ENCODE measurements around the gene RBP3. TPM values are rescaled to one million over a fixed set of nuclear protein-coding genes. Genes with fewer than 3 reads are reported as not detected.

RBP3 gene
- polyA plus RNA-seq, 3 donors, result not detected

DNA sequence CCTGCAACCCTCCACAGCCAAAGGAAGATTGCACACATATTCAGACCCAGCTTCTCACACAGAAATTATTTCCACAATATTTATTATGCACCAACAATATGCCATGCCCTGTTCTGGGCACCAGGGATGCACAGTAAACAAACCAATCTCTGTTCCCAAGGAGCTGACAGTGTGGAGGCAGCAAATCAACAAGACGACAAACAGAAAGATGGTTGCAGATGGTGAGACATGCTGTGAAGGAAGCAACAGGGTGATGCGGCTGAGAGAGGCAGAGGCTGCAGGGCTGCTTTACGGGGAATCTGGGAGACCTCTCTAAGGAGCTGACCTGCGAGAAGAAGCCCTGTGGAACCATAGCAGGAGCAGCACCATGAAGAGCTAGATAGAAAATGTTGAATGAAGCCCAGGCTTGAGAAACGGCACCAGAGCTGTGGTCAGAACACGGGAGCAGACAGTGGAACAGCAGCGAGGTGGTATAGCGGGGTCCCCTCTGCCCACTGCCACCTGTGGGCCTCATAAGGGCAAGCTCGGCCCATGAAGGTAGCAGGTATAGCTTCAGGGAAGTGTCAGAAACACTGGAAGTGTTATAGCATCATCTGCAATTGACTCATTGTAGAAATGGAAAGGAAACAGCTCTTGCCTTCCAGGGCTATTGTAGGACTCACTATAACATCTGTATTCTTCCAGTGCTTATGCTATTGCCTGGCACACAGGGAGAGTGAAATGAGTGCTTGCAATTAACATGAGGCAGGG, 17.4 kb downstream of the RBP3 start:
- H3K79me2 ChIP-seq (ENCODE audit: insufficient read depth, low read length), result no peaks in the 10 kb centered on the region
- DNase-seq, result no peak
- 98% methylated on average over 9 of the region's 9 CpGs for WGBS (ENCODE audit: insufficient coverage)
- intact Hi-C loops (cut with micrococcal nuclease), result no loop called here
- no peak overlapping the region for H3K27ac ChIP-seq (ENCODE audit: low read depth in 1 of 2, low read length in 2 of 2)
- no peaks in the 10 kb centered on the region for H3K36me3 ChIP-seq (replicated peaks in 1 of 2; ENCODE audit: control insufficient read depth in 1 of 2, insufficient read depth in 2 of 2, low read length in 2 of 2)
- no peaks in the 10 kb centered on the region for H4K20me1 ChIP-seq (ENCODE audit: insufficient read depth, low read length)
- TF ChIP-seq, protein P1, sequence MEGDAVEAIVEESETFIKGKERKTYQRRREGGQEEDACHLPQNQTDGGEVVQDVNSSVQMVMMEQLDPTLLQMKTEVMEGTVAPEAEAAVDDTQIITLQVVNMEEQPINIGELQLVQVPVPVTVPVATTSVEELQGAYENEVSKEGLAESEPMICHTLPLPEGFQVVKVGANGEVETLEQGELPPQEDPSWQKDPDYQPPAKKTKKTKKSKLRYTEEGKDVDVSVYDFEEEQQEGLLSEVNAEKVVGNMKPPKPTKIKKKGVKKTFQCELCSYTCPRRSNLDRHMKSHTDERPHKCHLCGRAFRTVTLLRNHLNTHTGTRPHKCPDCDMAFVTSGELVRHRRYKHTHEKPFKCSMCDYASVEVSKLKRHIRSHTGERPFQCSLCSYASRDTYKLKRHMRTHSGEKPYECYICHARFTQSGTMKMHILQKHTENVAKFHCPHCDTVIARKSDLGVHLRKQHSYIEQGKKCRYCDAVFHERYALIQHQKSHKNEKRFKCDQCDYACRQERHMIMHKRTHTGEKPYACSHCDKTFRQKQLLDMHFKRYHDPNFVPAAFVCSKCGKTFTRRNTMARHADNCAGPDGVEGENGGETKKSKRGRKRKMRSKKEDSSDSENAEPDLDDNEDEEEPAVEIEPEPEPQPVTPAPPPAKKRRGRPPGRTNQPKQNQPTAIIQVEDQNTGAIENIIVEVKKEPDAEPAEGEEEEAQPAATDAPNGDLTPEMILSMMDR (IDR thresholded peaks at IDR 0.05), result no peak
- peaks cover 0 to 3% (median 2%) of the 10 kb centered on the region in 3 donors for H3K27me3 Mint-ChIP-seq (ENCODE audit: low read depth in 3 of 3)
- no peaks in the 10 kb centered on the region for H3K36me3 Mint-ChIP-seq
- no peaks in the 10 kb centered on the region for H3K9me3 ChIP-seq (replicated peaks in 1 of 2; ENCODE audit: control insufficient read depth in 1 of 2, insufficient read depth in 1 of 2, low read length in 2 of 2)
- no peaks in the 10 kb centered on the region for H3K4me1 ChIP-seq (ENCODE audit: control insufficient read depth in 1 of 2, insufficient read depth in 2 of 2, low read length in 2 of 2)
- no peaks in the 10 kb centered on the region for H3K9me3 Mint-ChIP-seq
- no peak overlapping the region for H3K4me3 Mint-ChIP-seq
- H3K4me3 ChIP-seq (replicated peaks in 1 of 3; ENCODE audit: low read depth in 2 of 3, low read length in 3 of 3), result no peak overlapping the region
- H3K9ac ChIP-seq (ENCODE audit: insufficient read depth, low read length, poor library complexity, severe bottlenecking), result no peak overlapping the region
- no peaks in the 10 kb centered on the region for H3K27me3 ChIP-seq (ENCODE audit: control insufficient read depth in 2 of 2, insufficient read depth in 2 of 2, low read length in 2 of 2)
- no peaks in the 10 kb centered on the region for H3K4me1 Mint-ChIP-seq
- H3K4me2 ChIP-seq (replicated peaks; ENCODE audit: extremely low read depth, low read length, poor library complexity, severe bottlenecking), result no peak overlapping the region
- H2AFZ ChIP-seq (ENCODE audit: insufficient read depth, low read depth, low read length, poor library complexity, severe bottlenecking), result no peak overlapping the region
- H3K27ac Mint-ChIP-seq, result peak overlapping the region in 1 of 7 donors; percentile 19

DNA sequence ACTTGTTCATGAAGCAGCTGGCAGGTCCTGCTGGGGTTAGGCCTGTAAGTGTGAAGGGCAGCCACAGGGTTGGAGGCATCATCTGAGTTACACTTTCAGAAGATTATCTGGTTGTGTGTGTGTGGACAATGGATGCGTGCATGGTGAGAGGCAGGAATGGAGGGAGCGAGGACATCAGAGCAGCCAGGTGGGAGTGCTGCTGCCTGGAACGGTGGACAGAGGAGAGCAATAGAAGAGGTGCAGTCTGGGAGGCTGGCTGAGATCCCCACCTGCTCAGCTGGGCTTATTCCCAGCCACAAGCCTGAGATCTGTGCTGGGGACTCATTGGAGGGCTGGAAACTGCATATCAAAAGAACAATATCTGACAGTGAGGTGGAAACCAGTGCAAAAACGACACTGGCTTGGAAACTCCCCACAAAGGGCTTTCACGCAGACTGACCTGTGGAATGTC, 18.0 kb downstream of the RBP3 start:
- H3K36me3 ChIP-seq (replicated peaks in 1 of 2; ENCODE audit: control insufficient read depth in 1 of 2, insufficient read depth in 2 of 2, low read length in 2 of 2), result no peaks in the 10 kb centered on the region

More for the DNA sequence above, 18.0 kb downstream of the RBP3 start:
- no peaks in the 10 kb centered on the region for H3K36me3 Mint-ChIP-seq
- Histone ChIP-seq H3K4me1 (ENCODE audit: control insufficient read depth in 1 of 2, insufficient read depth in 2 of 2, low read length in 2 of 2) (no peaks in the 10 kb centered on the region), H3K27ac (ENCODE audit: low read depth in 1 of 2, low read length in 2 of 2) (no peak overlapping the region), H3K4me2 (replicated peaks; ENCODE audit: extremely low read depth, low read length, poor library complexity, severe bottlenecking) (no peak overlapping the region), H4K20me1 (ENCODE audit: insufficient read depth, low read length) (no peaks in the 10 kb centered on the region), H3K79me2 (ENCODE audit: insufficient read depth, low read length) (no peaks in the 10 kb centered on the region), H3K9ac (ENCODE audit: insufficient read depth, low read length, poor library complexity, severe bottlenecking) (no peak overlapping the region), H3K9me3 (replicated peaks in 1 of 2; ENCODE audit: control insufficient read depth in 1 of 2, insufficient read depth in 1 of 2, low read length in 2 of 2) (no peaks in the 10 kb centered on the region), H2AFZ (ENCODE audit: insufficient read depth, low read depth, low read length, poor library complexity, severe bottlenecking) (no peak overlapping the region), H3K27me3 (ENCODE audit: control insufficient read depth in 2 of 2, insufficient read depth in 2 of 2, low read length in 2 of 2) (no peaks in the 10 kb centered on the region), H3K4me3 (replicated peaks in 1 of 3; ENCODE audit: low read depth in 2 of 3, low read length in 3 of 3) (no peak overlapping the region)
- TF ChIP-seq, protein P1 (IDR thresholded peaks at IDR 0.05), result no peak
- H3K27ac Mint-ChIP-seq, result peak overlapping the region in 1 of 7 donors; percentile 19
- no peaks in the 10 kb centered on the region for H3K4me1 Mint-ChIP-seq
- no peaks in the 10 kb centered on the region for H3K9me3 Mint-ChIP-seq
- no peak for DNase-seq
- H3K27me3 Mint-ChIP-seq (ENCODE audit: low read depth in 3 of 3), result peaks cover 0 to 3% (median 2%) of the 10 kb centered on the region in 3 donors
- no peak overlapping the region for H3K4me3 Mint-ChIP-seq
- WGBS (ENCODE audit: insufficient coverage), result 93% methylated on average over 4 of the region's 5 CpGs
- intact Hi-C loops (cut with micrococcal nuclease), result no loop called here
